H9 (cell line): ENCODE results near the gene NFYC. TPM values are rescaled to one million over a fixed set of nuclear protein-coding genes. Genes with fewer than 3 reads are reported as not detected.
A peak's percentile ranks its signal among the peaks of the same experiment; 100 is the strongest.

Experiments
- DNase-seq: peaks from one replicate; pipeline ENCODE4 v3.0.0-alpha.2; 2017
- H2AFZ ChIP-seq: one replicate; pipeline ENCODE4 v1.6.1; 2013; ENCODE audit warnings: mild to moderate bottlenecking, low read length, control low read depth, moderate library complexity
- H2AK5ac ChIP-seq: 2 replicates; pipeline ENCODE4 v1.6.1; 2013; ENCODE audit warnings: low read length, control low read depth, mixed read lengths; ENCODE audit not compliant: insufficient read length
- H2BK120ac ChIP-seq: one replicate; pipeline ENCODE4 v1.6.1; 2013; ENCODE audit warnings: low read depth, mild to moderate bottlenecking, low read length, control low read depth, inconsistent platforms; ENCODE audit not compliant: poor library complexity, severe bottlenecking
- H2BK12ac ChIP-seq: 2 replicates; pipeline ENCODE4 v1.6.1; 2013; ENCODE audit warnings: low read length, control low read depth, mixed read lengths, low read depth; ENCODE audit not compliant: insufficient read length
- H2BK15ac ChIP-seq: 2 replicates; pipeline ENCODE4 v1.6.1; 2013; ENCODE audit warnings: low read depth, low read length, control low read depth
- H2BK20ac ChIP-seq: one replicate; pipeline ENCODE4 v1.6.1; 2013; ENCODE audit warnings: low read depth, mild to moderate bottlenecking, low read length, control low read depth, inconsistent platforms; ENCODE audit not compliant: poor library complexity, severe bottlenecking
- H2BK5ac ChIP-seq: 2 replicates; pipeline ENCODE4 v1.6.1; 2013; ENCODE audit warnings: low read length, control low read depth, mixed read lengths; ENCODE audit not compliant: insufficient read length
- H3K14ac ChIP-seq: 2 replicates; pipeline ENCODE4 v1.6.1; 2013; ENCODE audit warnings: low read length, control low read depth; ENCODE audit not compliant: insufficient read depth
- H3K18ac ChIP-seq: 2 replicates; pipeline ENCODE4 v1.6.1; 2013; ENCODE audit warnings: low read depth, mild to moderate bottlenecking, mixed read lengths, low read length, control low read depth; ENCODE audit not compliant: insufficient read length
- H3K23ac ChIP-seq: 2 replicates; pipeline ENCODE4 v1.6.1; 2013; ENCODE audit warnings: low read length, control low read depth, mixed read lengths, low read depth; ENCODE audit not compliant: insufficient read length
- H3K23me2 ChIP-seq: 2 replicates; pipeline ENCODE4 v1.6.1; 2013; ENCODE audit warnings: low read depth, mild to moderate bottlenecking, mixed read lengths, low read length, control low read depth; ENCODE audit not compliant: insufficient read length, poor library complexity, severe bottlenecking
- H3K27ac ChIP-seq: 2 replicates; pipeline ENCODE4 v1.5.1; 2013; ENCODE audit warnings: low read length, control low read depth, mixed read lengths, low read depth; ENCODE audit not compliant: insufficient read length
- H3K27me3 ChIP-seq: 2 replicates; pipeline ENCODE4 v1.6.1; 2013; ENCODE audit warnings: low read length, control low read depth, inconsistent platforms; ENCODE audit not compliant: insufficient read depth
- H3K4ac ChIP-seq: 2 replicates; pipeline ENCODE4 v1.6.1; 2013; ENCODE audit warnings: low read depth, mild to moderate bottlenecking, control low read depth, inconsistent platforms, low read length, moderate library complexity
- H3K4me1 ChIP-seq: 2 replicates; pipeline ENCODE4 v1.6.1; 2013; ENCODE audit warnings: low read length, control low read depth, inconsistent platforms; ENCODE audit not compliant: insufficient read depth
- H3K4me2 ChIP-seq: 2 replicates; pipeline ENCODE4 v1.6.1; 2013; ENCODE audit warnings: low read length, control low read depth, mixed read lengths; ENCODE audit not compliant: insufficient read length, insufficient read depth
- H3K56ac ChIP-seq: 2 replicates; pipeline ENCODE4 v1.6.1; 2013; ENCODE audit warnings: low read depth, mild to moderate bottlenecking, mixed read lengths, low read length, control low read depth; ENCODE audit not compliant: insufficient read length
- H3K79me1 ChIP-seq: 2 replicates; pipeline ENCODE4 v1.6.1; 2013; ENCODE audit warnings: low read depth, mild to moderate bottlenecking, moderate library complexity, low read length, control low read depth, inconsistent platforms; ENCODE audit not compliant: insufficient read depth, poor library complexity, severe bottlenecking
- H3K79me2 ChIP-seq: 2 replicates; pipeline ENCODE4 v1.6.1; 2013; ENCODE audit warnings: low read length, control low read depth, inconsistent platforms; ENCODE audit not compliant: insufficient read depth
- H3K9ac ChIP-seq: 2 replicates; pipeline ENCODE4 v1.6.1; 2013; ENCODE audit warnings: low read length, control low read depth, mixed read lengths; ENCODE audit not compliant: insufficient read length; ENCODE audit errors: extremely low read depth
- H3K9me3 ChIP-seq: one replicate; pipeline ENCODE4 v1.6.1; 2013; ENCODE audit warnings: low read depth, low read length, inconsistent platforms; ENCODE audit not compliant: control insufficient read depth
- H3T11ph ChIP-seq: one replicate; pipeline ENCODE4 v1.6.1; 2013; ENCODE audit warnings: mild to moderate bottlenecking, low read length, control low read depth, inconsistent platforms
- H4K20me1 ChIP-seq: one replicate; pipeline ENCODE4 v1.6.1; 2013; ENCODE audit not compliant: control insufficient read depth, insufficient read length, insufficient read depth
- H4K5ac ChIP-seq: 2 replicates; pipeline ENCODE4 v1.6.1; 2013; ENCODE audit warnings: low read depth, mild to moderate bottlenecking, mixed read lengths, low read length, control low read depth; ENCODE audit not compliant: insufficient read length
- H4K8ac ChIP-seq: replicated peaks from 2 replicates; pipeline ENCODE4 v1.6.1; 2013; ENCODE audit warnings: low read length, control low read depth, mixed read lengths, low read depth; ENCODE audit not compliant: insufficient read length
- H4K91ac ChIP-seq: 2 replicates; pipeline ENCODE4 v1.6.1; 2013; ENCODE audit warnings: low read depth, mild to moderate bottlenecking, moderate library complexity, mixed read lengths, low read length, control low read depth; ENCODE audit not compliant: insufficient read length
- H3K27ac Mint-ChIP-seq, 3 experiments: 2 replicates in 2 of 3; 3 replicates in 1 of 3; pipeline ENCODE4 v1.8.0; 2020 to 2021; ENCODE audit warnings: mixed read lengths in 3 of 3, mild to moderate bottlenecking in 1 of 3, moderate library complexity in 1 of 3
- H3K27me3 Mint-ChIP-seq: 2 replicates; pipeline ENCODE4 v1.8.0; 2021; ENCODE audit warnings: low read depth, mild to moderate bottlenecking, moderate library complexity, mixed read lengths
- H3K36me3 Mint-ChIP-seq, 3 experiments: 2 replicates in 2 of 3; 3 replicates in 1 of 3; pipeline ENCODE4 v1.8.0; 2020 to 2021; ENCODE audit warnings: low read depth in 3 of 3, mixed read lengths in 3 of 3; ENCODE audit not compliant: insufficient read depth in 1 of 3
- H3K4me1 Mint-ChIP-seq, 2 experiments: 2 replicates each; pipeline ENCODE4 v1.8.0; 2020; ENCODE audit warnings: mixed read lengths in 2 of 2
- H3K4me3 Mint-ChIP-seq, 2 experiments: 2 replicates in 1 of 2; 3 replicates in 1 of 2; pipeline ENCODE4 v1.8.0; 2020 to 2021; ENCODE audit warnings: mild to moderate bottlenecking in 2 of 2, mixed read lengths in 2 of 2, moderate library complexity in 1 of 2
- H3K9me3 Mint-ChIP-seq, 2 experiments: 2 replicates in 1 of 2; 3 replicates in 1 of 2; pipeline ENCODE4 v1.8.0; 2020; ENCODE audit warnings: mild to moderate bottlenecking in 2 of 2, mixed read lengths in 2 of 2, moderate library complexity in 1 of 2
- WGBS: extraction: QIAGEN DNeasy Blood & Tissue Kit; methylation state at CpG from one replicate; pipeline ENCODE4 v1.1.7; 2013; ENCODE audit warnings: missing lambda C conversion rate, low lambda C conversion rate, mixed read lengths; ENCODE audit not compliant: insufficient read length; ENCODE audit errors: extremely low coverage; 5-methylcytosine and 5-hydroxymethylcytosine counted together
- total RNA-seq: library from RNA; stranded (reverse); gene quantifications from 2 replicates; pipeline ENCODE4 v1.2.1, GENCODE V29; 2021
- TF ChIP-seq, protein P1 (sequence below): fragments of 200-600 bp; sonication (generic); conservative IDR thresholded peaks from 3 replicates; pipeline ENCODE4 v1.8.0; 2021; ENCODE audit warnings: antibody characterized with exemption, mild to moderate bottlenecking

The NFYC gene
- total RNA-seq, 1 experiment from 2014 or later = 54.7 TPM

DNA sequence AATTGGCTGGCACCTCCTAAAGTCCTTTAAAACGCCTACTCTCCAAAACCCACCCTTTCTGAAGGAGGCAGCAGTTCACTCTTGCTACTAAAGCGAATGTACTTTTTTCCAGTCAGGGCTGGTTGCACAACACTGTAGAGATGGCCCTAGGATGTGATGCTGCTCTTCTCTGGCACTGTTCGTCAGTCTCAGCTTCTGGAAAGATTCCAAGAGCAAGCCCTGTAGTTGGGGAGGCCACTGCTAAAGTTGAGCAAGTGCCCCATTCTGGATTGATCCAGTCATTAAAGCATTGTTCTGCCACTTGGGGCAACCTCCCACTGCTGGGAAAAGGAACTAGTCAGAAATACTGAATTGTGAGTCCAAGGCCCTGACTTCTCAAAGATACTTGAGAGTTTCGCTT lies 63.6 kb downstream of the NFYC start:
- Histone ChIP-seq H3K18ac (no peak overlapping the region), H2BK120ac (no peak overlapping the region), H3K14ac (no peak overlapping the region), H3K27me3 (no peaks in the 10 kb centered on the region), H2BK15ac (no peak overlapping the region), H2AFZ (no peak overlapping the region), H3K79me1 (no peaks in the 10 kb centered on the region), H4K91ac (no peak overlapping the region), H3T11ph (no peak overlapping the region), H3K4me1 (no peaks in the 10 kb centered on the region), H3K4me2 (no peak overlapping the region), H2BK5ac (no peak overlapping the region), H3K23me2 (no peaks in the 10 kb centered on the region), H3K9me3 (no peaks in the 10 kb centered on the region), H4K5ac (no peak overlapping the region), H4K20me1 (no peaks in the 10 kb centered on the region), H3K4ac (no peak overlapping the region), H3K27ac (no peak overlapping the region), H2BK12ac (no peak overlapping the region), H2BK20ac (no peak overlapping the region), H2AK5ac (no peak overlapping the region), H3K9ac (no peak overlapping the region), H3K79me2 (no peaks in the 10 kb centered on the region), H3K23ac (no peak overlapping the region), H4K8ac (no peak overlapping the region), H3K56ac (no peak overlapping the region)
- TF ChIP-seq, protein P1, sequence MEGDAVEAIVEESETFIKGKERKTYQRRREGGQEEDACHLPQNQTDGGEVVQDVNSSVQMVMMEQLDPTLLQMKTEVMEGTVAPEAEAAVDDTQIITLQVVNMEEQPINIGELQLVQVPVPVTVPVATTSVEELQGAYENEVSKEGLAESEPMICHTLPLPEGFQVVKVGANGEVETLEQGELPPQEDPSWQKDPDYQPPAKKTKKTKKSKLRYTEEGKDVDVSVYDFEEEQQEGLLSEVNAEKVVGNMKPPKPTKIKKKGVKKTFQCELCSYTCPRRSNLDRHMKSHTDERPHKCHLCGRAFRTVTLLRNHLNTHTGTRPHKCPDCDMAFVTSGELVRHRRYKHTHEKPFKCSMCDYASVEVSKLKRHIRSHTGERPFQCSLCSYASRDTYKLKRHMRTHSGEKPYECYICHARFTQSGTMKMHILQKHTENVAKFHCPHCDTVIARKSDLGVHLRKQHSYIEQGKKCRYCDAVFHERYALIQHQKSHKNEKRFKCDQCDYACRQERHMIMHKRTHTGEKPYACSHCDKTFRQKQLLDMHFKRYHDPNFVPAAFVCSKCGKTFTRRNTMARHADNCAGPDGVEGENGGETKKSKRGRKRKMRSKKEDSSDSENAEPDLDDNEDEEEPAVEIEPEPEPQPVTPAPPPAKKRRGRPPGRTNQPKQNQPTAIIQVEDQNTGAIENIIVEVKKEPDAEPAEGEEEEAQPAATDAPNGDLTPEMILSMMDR = no peak
- no CpG with 5 or more reads among the region's 4 CpGs for WGBS
- Mint-ChIP-seq H3K4me3 (no peak overlapping the region), H3K27ac (peak overlapping the region in 2 of 3 experiments; percentile 0 to 32; a peak in 2 of 7 replicates), H3K36me3 (peaks cover 29 to 90% (median 84%) of the 10 kb centered on the region in 3 experiments; a peak in 6 of 7 replicates), H3K27me3 (no peaks in the 10 kb centered on the region), H3K9me3 (no peaks in the 10 kb centered on the region), H3K4me1 (0 out of 4 replicates have a peak, but pooled peaks cover 0 to 2% of the 10 kb centered on the region in 2 experiments)
- DNase-seq = no peak
